Measurements from ENCODE around the gene COPA.

COPA gene

GRCh38 chr1:160261893-160262794 is 80.9 kb downstream of the COPA start, which contains the start of gene DCAF8:
Gene DCAF8, minus strand, starts transcription at chr1:160262549. Its CDS starts 18,541 bp downstream, at chr1:160244008.
- DNase-seq, result peak; percentile 93

- peak; percentile 24 for DNase-seq
Measured at GRCh38 chr1:160261556-160261892, 81.5 kb downstream of the COPA start.

- no peak for DNase-seq
Measured at GRCh38 chr1:160260406-160261382, 82.4 kb downstream of the COPA start.

DNA sequence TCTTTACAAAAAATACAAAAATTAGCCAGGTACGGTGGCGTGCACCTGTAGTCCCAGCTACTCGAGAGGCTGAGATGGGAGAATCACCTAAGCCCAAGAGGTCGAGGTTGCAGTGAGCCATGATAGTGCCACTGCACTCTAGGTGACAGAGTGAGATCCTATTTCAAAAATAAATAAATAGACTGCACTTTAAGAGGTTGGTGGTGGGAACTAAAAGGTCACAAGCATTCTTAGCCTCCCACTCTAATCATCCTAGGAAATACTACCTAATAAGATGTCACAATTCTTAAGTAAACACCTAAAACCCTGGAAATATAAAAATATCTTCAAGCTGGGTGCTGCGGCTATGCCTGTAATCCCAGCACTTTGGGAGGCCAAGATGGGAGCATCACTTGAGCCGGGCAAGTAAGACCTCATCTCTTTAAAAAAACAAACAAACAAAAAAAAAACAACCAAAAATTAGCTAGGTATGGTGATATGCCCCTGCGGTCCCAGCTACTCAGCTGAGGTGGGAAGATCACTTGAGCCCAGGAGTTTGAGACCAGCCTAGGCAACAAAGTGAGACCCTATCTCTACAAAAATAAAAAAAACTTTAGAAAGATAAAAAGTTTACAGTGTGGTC is 84.8 kb downstream of the COPA start:
- no peak for DNase-seq

- DNase-seq, result no peak
Measured at GRCh38 chr1:160257411-160258015, 85.5 kb downstream of the COPA start.

- DNase-seq, result no peak
Measured at GRCh38 chr1:160256396-160257046, 86.5 kb downstream of the COPA start.

- no peak for DNase-seq
Measured at GRCh38 chr1:160255781-160256300, 87.2 kb downstream of the COPA start.

DNA sequence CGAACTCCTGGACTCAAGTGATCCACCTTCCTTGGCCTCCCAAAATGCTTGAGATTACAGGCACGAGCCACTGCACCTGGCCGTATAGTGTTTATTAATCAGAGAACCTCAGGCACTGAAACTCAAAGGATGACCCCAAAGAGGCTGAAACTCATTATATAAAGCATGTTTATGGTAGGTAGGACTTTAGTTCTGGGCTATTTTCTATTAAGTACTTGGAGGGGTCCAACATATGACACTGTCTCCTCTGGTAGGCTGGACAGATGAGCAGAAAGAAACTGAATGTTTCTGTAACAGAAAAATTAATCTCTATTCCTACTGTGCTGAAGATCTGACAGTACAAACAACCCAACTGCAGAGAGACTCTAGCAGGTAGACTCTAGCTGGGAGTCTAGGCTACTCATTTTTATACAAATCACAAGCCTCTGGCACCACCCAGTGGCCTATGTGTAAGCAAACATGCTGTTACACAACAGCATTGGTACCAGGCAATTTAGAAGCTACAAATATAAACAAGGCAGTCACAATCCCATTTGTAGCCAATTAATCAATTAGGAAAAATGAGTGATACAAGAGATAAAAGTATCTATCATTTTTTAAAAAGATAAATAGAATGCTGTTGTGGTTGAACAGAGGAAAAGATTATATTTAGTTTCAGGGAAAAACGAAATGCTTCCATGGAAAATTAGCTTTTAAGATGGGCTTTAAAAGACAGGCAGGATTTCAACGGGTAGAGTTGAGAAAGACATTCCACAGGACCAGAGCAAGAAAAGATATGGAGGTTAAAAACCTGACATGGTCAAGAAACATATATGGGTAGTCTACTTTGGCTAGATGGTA is 91.1 kb downstream of the COPA start:
- DNase-seq, result peak; percentile 21

GRCh38 chr1:160251011-160251410 is 92.0 kb downstream of the COPA start:
- no peak for DNase-seq

- DNase-seq, result no peak
Measured at GRCh38 chr1:160247053-160247452, 96.0 kb downstream of the COPA start.

GRCh38 chr1:160245434-160245833 is 97.6 kb downstream of the COPA start:
- no peak for DNase-seq

DNA sequence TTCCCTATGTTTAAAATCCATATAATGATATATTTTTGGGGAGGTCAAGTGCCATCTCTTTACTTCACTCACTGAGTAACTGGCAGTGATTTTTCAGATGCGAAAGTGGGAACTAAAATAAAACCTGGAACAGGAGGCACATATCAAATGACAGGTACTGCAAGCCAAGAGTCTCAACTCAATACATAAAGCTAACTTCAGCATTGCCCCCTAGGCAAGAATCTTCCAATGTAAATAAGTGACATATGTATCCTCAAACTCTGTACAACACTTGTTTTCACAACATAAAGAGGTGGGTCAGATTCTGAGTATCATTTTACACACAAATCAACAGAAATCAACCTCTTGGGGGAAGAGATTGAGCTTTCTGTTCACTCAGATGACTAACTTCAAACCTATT is 98.8 kb downstream of the COPA start:
- no peak for DNase-seq

DNA sequence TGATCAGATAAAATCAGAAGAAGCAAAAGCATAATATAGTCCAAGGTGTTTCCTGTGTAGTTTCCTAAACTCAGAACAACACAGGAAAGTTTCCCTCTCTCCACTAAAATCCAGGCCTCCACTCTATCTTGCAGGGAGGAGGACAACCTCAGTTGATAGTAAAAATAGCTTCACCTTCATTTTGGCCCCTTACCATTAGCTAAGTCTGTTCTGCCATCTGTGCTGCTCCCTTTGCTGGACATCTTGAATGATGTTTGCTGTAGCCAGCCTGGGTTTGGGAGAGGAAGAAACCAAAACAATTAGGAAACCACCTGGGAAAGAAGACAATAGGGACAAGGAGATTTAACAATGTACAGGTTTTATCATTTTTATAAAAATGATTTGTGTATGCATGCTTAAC is 99.3 kb downstream of the COPA start:
- no peak for DNase-seq

DNA sequence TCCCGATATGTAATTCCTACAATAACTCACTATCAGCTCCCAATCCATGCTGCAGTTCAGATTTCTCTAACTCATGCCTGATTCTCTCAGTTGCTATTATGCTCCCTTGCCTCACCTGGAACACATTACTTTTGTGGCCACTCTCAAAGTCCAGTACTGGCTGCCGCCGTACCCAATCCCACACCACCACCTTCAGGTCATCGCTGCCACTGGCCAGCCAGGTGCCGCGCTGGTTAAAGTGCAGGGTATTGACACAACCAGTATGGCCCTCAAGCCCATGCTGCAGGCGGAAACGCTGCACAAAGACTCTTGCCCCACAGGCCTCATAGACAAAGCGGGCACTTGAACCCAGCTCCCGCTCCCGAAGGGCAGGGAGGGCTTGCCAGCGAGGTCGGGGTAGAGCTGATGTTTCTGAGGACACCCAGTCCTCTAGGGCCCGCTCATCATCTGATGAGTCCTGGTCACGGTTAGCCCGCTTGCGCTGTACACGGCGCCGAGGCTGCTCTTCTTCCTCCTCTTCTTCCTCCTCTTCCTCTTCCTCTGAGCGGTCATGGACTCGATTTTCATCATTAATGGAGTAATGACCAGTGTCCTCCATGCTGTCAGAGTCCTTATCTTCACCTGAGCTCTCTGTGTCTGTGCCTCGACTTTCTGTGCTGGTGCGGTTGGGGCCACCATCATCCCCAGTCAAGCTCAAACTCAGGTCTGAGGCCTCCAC is 103.3 kb downstream of the COPA start:
- no peak for DNase-seq

All from NCI-H2081 treated with DMSO at 0.1 percent for 48 hours (cell line).